NCI-H526 (cell line): ENCODE results near the gene COMMD1.
A peak's percentile ranks its signal among the peaks of the same experiment; 100 is the strongest.
"Not testable (repeated sequence)": the region's sequence is repeated elsewhere in the genome, so short reads cannot be mapped to it uniquely, and the experiment has no call there.

Experiments used
- DNase-seq, 2 experiments: peaks; one replicate each; lab custom pipeline; 2025; lab: John Stamatoyannopoulos, UW

The COMMD1 gene

DNA sequence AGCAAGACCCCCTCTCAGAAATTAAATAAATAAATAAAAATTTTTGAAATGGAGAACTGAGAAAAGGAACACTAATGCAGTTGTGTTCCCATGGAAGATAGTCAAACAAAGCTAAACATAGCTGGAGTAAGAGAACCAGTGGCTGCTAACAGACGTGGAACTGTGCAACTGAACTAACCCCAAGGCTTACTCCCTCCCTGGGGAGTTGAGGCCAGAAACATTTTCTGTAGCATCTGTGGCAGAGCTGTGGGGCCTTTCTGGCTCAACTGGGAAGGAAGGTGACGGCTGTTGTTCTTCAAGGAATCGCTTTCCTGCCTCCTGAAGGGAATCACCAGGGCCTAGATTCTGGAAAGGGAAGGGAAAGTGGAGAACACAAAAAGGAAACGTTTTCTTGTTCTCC lies 236.6 kb downstream of the COMMD1 start:
- DNase-seq: no peak

DNA sequence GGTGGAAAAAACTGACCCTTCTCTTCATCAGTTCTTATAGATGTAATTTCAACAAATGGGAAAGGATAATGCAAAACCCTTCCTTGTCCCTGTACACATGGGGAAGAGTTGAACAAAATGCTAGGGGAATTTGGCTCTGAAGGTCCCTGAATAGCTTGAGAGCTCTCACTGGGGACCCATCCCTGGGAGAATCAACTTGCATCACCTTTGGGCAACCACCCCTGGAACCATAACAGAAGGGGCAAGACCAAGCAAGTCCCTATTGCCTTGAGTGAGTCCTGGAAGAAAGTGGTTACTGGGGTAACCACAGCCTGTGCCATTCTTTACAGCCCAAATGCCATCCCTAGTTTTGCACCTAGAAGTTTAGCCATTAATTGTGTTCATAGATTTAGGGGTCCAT lies 238.2 kb downstream of the COMMD1 start:
- no peak for DNase-seq

GRCh38 chr2:62144689-62145477 lies 239.4 kb downstream of the COMMD1 start:
- DNase-seq: no peak

DNA sequence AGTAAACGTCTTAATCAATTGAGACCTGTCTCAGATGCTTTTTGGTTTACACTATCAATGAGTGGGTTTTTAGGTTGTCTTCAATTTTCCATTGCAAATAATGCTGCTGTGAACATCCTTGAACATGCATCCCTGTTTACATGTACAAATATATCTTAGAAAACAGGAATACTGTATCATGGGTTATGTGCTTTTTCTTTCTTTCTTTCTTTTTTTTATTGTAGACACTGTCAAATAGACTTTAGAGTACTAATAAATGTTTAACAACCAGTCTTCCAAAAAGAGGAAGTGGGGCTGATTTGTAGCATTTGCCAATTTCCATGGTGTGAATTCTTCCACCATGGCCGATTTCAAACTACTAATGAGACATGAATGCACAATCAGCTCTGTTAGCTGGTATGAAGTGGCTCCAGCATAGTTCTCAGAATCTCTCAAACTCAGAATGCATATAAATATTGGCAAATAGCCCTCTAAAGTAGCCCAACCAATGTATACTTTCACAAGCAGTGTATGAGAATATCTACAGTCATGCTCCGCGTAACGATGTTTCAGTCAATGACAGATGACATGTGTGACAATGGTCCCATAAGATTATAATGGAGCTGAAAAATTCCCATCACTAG lies 240.1 kb downstream of the COMMD1 start:
- no peak for DNase-seq

DNA sequence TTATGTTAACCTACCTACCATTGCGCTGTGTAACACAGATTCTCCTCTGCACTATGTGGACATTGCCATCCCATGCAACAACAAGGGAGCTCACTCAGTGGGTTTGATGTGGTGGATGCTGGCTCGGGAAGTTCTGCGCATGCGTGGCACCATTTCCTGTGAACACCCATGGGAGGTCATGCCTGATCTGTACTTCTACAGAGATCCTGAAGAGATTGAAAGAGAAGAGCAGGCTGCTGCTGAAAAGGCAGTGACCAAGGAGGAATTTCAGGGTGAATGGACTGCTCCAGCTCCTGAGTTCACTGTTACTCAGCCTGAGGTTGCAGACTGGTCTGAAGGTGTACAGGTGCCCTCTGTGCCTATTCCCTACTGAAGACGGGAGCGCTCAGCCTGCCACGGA lies 241.3 kb downstream of the COMMD1 start:
- not testable (repeated sequence) for DNase-seq

DNA sequence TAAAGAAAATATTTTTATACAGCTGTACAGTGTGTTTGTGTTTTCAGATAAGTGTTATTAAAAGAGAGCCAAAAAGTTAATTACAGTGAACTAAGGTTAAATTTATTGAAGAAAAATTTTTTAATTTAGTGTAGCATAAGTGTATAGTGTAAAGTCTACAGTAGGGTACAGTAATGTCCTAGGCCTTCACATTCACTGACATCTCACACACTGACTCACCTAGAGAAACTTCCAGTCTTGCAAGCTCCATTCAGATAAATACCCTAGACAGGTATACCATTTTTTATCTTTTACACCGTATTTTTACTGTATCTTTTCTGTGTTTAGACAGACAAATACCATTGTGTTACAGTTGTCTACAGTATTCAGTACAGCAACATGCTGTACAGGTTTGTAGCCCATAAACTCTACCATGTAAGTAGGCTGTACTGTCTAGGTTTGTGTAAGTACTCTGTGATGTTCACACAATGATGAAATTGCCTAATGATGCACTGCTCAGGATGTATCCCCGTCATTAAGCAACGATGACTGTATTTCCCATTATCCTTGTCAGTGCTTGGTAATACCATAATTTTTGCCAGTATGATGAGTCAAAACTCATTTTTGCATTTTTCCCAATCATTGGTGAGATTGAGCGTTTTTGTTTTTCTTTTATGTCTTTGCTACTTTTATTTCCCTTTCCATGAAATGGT lies 242.3 kb downstream of the COMMD1 start:
- no peak for DNase-seq

DNA sequence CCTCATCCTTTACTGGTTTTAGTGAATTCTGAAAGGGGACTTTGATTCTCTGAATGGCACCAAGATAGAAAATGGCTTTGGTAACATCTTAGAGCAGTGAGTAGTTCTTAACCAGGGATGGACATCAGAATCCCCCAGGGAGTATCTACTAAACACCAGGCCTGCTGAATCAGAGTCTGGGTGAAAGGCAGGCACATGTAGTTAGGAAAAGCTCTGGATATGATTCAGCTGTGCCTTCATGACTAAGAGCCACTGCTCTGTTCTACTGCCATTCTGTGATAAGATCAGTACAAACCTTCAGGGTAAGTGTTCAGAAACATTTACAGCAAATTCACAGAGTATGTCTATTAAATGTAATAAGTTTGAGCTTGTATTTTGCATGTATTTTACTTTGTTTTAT lies 244.2 kb downstream of the COMMD1 start:
- no peak for DNase-seq

DNA sequence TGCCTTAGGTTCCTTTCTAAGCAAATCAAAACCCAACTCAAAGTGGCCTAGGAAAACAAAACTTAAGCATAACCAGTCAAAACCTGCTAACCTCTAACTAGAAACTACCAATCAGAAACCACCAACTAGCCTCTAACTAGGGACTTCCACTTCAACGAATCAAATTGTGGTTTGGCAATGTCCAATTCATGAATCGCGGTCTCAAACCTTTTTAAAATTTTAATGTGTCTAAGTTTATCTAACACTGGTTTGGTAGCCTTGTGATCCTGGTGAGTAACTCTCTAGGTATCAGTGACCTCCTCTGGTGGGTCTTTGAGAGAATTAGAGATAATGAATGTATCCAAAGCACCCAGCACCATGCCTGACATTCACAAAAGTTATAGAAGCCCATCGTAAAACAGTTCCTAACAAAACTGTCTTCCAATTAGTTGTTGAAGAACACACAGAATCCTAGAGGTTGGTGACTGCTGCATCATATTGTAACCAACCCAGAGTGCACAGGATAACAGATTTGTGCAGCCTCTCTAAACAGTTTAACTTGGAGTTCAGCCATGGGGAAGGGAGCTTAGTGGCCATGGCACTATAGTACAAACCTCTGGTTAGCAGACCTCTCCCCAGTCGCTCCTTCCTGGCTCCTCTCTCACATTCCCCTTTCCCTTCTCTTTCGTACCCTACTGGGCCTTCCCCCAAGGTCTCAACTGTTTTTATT lies 245.3 kb downstream of the COMMD1 start:
- DNase-seq: no peak

DNA sequence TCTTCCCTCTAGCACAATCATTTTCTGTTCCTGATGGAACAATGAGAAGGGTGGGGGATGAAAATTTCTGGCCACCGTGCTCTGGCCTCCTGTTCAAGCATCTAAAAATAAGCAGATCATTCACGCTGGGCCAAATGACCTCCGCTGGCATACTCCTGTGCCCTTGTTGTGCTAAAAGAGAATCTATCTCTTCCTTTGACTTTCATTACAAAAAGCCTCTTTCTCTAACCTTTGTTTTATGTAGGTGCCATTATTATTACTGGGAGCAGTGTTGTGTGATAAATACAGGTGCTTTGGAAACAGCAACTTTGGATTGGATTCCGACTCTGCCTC lies 245.8 kb downstream of the COMMD1 start:
- no peak for DNase-seq

- no peak for DNase-seq
Observed at GRCh38 chr2:62152000-62152399, 246.5 kb downstream of the COMMD1 start.

DNA sequence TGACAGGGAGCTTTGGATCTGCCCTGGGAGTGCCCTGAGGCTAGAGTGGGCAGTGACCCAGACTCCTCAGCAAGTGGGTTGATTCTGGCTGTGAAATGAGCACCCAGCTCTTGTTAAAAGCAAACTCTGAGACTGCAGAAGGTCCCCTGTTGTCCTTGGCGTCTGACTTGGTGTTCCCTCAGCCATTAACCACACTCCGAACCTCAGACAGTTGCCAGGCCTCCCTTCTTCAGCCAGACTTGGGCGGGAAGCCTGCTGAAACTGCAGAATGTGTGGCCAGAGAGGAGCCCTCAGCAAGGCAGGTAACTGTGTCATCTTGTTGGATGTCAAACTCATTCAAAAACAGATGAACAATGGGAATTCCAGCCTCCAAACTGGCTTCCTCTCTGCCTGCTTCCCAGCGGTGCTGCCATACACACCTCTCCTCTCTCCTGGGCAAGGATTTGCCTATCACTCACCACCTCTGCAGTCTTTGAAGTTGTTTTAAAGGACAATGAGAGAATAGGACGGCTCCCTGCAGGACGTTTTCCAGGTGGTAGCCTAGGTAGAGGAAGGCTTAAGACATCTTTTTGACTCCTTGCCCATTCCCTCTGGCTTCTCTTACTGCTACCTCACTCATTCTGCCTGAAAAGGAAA lies 251.5 kb downstream of the COMMD1 start:
- DNase-seq: no peak

GRCh38 chr2:62158444-62159121 lies 253.1 kb downstream of the COMMD1 start:
- no peak for DNase-seq

DNA sequence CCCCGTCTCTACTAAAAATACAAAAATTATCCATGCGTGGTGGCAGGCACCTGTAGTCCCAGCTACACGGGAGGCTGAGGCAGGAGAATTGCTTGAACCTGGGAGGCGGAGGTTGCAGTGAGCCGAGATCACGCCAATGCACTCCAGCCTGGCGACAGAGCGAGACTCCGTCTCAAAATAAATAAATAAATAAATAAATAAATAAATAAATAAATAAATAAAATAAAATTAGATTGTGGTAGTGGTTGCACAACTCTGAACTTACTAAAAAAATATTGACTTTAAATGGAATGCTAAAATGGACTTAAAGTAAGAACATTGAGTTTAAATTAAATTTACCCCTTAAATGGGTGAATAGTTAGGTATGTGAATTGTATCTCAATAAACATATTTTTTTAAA lies 255.2 kb downstream of the COMMD1 start:
- DNase-seq: not testable (repeated sequence)

DNA sequence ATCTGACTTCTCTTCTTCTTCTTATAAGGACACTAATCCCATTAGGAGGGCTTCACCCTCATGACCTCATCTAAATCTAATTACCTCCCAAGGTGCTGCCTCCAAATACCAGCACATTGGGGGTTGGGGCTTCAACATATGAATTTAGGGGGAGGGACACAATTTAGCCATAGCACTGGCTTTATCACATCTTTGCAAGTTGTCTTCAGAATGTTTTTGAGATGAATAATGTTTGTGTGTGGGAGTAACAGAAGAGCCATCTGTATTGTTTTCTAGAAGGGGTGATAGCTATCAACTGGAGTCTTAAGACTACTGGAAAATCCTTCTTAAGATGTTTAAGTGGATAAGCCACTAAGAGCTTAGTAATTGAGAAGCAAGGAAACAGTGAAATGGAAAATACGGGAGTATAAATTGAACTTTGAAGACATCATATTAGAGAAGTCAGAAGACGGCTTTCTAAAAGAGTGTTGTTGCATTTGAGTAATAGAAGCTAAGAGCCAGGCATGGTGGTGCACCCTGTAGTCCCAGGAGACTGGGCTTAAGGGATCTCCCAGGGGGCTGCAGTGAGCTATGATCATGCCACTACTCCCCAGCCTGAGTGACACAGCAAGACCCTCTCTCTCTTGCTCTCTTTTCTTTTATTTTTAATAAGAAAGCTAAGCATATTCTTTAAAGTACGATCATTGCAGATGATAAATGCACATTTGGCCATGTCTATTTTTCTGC lies 257.8 kb downstream of the COMMD1 start:
- no peak for DNase-seq

DNA sequence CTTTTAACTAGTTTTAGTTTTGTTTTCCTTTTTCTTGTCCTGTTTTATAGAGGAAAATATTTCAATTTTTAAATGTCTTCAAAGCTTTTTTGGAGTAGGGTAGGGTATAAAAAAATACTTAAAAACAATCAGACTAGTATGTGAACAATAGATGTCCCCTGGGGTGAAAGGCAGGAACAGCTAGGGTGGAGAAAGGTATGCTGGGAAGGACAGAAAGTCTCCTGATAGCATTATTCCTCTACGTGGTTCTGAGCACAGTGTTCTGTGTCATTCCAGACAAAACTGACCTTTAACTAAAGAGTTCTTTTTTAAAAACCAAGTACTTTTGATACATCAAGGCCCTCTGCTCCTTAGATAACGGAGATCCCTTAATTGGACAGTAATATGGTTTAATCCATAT lies 258.4 kb downstream of the COMMD1 start:
- DNase-seq: no peak

GRCh38 chr2:62175728-62176127 lies 270.3 kb downstream of the COMMD1 start:
- peak; percentile 84 to 90 for DNase-seq

DNA sequence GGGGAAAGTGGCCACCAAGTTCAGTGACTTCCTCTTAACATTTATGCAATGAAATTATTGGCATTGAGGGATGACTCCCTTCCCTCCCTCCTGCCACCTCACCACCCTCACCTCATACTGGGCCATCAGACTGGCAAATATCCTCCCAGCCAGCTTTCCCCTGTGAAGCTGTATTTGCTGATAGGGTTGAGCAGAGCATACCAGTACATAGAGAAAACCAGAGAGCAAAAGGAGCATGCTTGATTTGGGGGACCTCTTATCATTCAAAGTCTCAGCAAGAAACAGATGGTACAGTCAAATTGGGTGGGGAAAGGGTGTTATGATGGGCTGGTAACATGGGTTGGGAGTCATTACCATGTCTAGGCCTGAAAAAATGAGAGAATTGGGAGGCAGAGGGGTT lies 271.3 kb downstream of the COMMD1 start:
- DNase-seq: peak; percentile 46 to 76

- no peak for DNase-seq
Observed at GRCh38 chr2:62177392-62178049, 272.0 kb downstream of the COMMD1 start.

- DNase-seq: no peak
Observed at GRCh38 chr2:62178741-62179271, 273.3 kb downstream of the COMMD1 start.

DNA sequence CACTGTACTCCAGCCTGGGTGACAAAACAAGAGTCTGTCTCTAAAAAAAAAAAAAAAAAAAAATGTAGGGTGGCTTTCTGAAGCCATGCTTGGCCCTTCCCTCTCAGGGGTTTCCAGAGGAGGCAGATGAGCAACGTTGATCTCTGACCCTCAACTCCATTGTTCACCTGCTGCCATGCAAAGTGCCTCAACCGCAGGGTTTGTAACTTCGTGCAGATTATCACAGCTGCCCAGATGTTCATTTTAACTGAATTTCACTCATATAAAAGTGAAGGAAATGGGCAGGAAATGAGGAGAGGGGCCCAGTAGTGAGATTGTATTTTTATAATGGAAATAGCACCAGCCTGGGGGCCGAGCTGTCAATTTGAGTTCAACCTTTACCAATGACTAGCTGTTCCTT lies 275.5 kb downstream of the COMMD1 start:
- DNase-seq: peak in 1 of 2 experiments; percentile 68
